Heart left ventricle (tissue), 16 donors: ENCODE data around the gene AFF3. TPM values are rescaled to one million over a fixed set of nuclear protein-coding genes. Genes with fewer than 3 reads are reported as not detected.

Experiments used
- ATAC-seq, 4 donors: fragments of 200-7000 bp; cut with Tn5 transposase; one replicate each; pipeline ENCODE4 v1.9.1; 2020 to 2022; ENCODE audit warnings: moderate library complexity in 4 of 4, mild to moderate bottlenecking in 3 of 4, moderate number of reproducible peaks in 1 of 4
- DNase-seq, 5 donors: peaks; one replicate each; pipeline ENCODE4 v3.0.0-alpha.2; 2020
- H3K27ac ChIP-seq, 12 donors: fragments of 200-600 bp; sonication (generic) in 4 of 12; one replicate each; pipeline versions ENCODE4 v1.5.0 to v1.8.0; 2016 to 2022; ENCODE audit warnings: mild to moderate bottlenecking in 2 of 12
- H3K27me3 ChIP-seq, 9 donors: fragments of 200-600 bp; sonication (generic) in 2 of 9; one replicate each; pipeline versions ENCODE4 v1.5.1 to v1.8.0; 2016 to 2022; ENCODE audit warnings: mild to moderate bottlenecking in 3 of 9
- H3K36me3 ChIP-seq, 9 donors: fragments of 200-600 bp; sonication (generic) in 2 of 9; one replicate each; pipeline versions ENCODE4 v1.5.0 to v1.8.0; 2018 to 2022; ENCODE audit warnings: mild to moderate bottlenecking in 2 of 9
- H3K4me1 ChIP-seq, 12 donors: fragments of 200-600 bp; sonication (generic) in 4 of 12; one replicate each; pipeline versions ENCODE4 v1.5.0 to v1.8.0; 2016 to 2022; ENCODE audit warnings: mild to moderate bottlenecking in 3 of 12
- H3K4me3 ChIP-seq, 12 donors: fragments of 200-600 bp; sonication (generic) in 4 of 12; one replicate each; pipeline versions ENCODE4 v1.5.0 to v1.8.0; 2017 to 2022; ENCODE audit warnings: mild to moderate bottlenecking in 9 of 12, moderate library complexity in 4 of 12
- H3K9me3 ChIP-seq, 12 donors: fragments of 200-600 bp; sonication (generic) in 4 of 12; one replicate each; pipeline versions ENCODE4 v1.5.0 to v1.8.0; 2016 to 2022; ENCODE audit warnings: mild to moderate bottlenecking in 1 of 12
- CTCF ChIP-seq, 12 donors: fragments of 200-600 bp; sonication (generic) in 4 of 12; IDR thresholded peaks; one replicate each; pipeline versions ENCODE4 v1.5.0 to v1.8.0; 2018 to 2022; ENCODE audit warnings: antibody characterized with exemption in 12 of 12, mild to moderate bottlenecking in 5 of 12
- POLR2A ChIP-seq, 2 donors: fragments of 450-650 bp; IDR thresholded peaks; one replicate each; pipeline ENCODE4 v1.6.1; 2017; ENCODE audit warnings: antibody characterized with exemption in 2 of 2, mild to moderate bottlenecking in 2 of 2, moderate library complexity in 2 of 2
- WGBS, 4 donors: extraction: QIAGEN DNeasy Blood & Tissue Kit in 2 of 4; methylation state at CpG; one replicate each; pipeline versions ENCODE4 v1.1.5 to v1.1.7; 2013 to 2018; 5-methylcytosine and 5-hydroxymethylcytosine counted together
- intact Hi-C, 10 donors: fragments of 100-400 bp; cut with DNase I; formaldehyde crosslinking; loops; one replicate each; pipeline versions ENCODE4 v1.11.1 to v1.14.2; 2022
- polyA plus RNA-seq, 2 donors: library from polyadenylated mRNA; stranded (reverse); fragments of 200-250 nt; gene quantifications; one replicate each; pipeline ENCODE4 v1.2.3, GENCODE V29; 2013
- total RNA-seq, 9 donors: library from RNA; depleted of rRNA in 2 of 9; stranded (reverse); fragments of >200 nt in 2 of 9; fragmentation: NEBNext Ultra II Directional in 3 of 9; extraction: Animal tissue kit (Norgen Biotek cat#: 25700) in 3 of 9; gene quantifications; one replicate each; pipeline versions ENCODE4 v1.1.0 to v1.2.4, GENCODE V29; 2016 to 2023
- donor health status: ischemic (EF 13 %, LVEDD 7.1; RV severe dilation, severe dysfunction).
- donor health status: healthy with polysubstance abuse.
- donor health status: DM: no; HTN: yes; CAD: no.
- donor health status: DM: no; HTN: no; CAD: no.
- donor health status: ischemic (EF 25% LVEDD 6.9; RV normal size, moderate dysfunction).
- donor health status: ischemic (EF 25% LVEDD 5.7; RV mildly dilated, moderate dysfunction).
- donor health status: healthy.
- donor health status: DM: yes; HTN: yes; CAD: no.
- donor health status: ischemic (EF 35%, LVEDD 5.7; RV mildly dilated, moderate dysfunction).
- donor health status: nonischemic (EF 11% LVEDD 7.7; RV severe dilation, severe dysfunction).
- donor health status: DM: yes; HTN: yes; CAD: no.
- donor health status: PGD.
- donor health status: ischemic (EF 29% LVEDD 5.4; RV normal size, mild dysfunction).
- donor health status: nonischemic (EF 23%, LVEDD 6.1; RV moderate dilation, normal function).

The AFF3 gene
- total and polyA plus RNA-seq, 11 donors, result 1.3 to 15.5 (median 4.7) TPM

GRCh38 chr2:99784282-99784681 lies 358.1 kb downstream of the AFF3 start:
- H3K9me3 ChIP-seq, result peaks cover 0 to 4% (median 0%) of the 10 kb centered on the region in 12 donors
- DNase-seq, result no peak
- no peak overlapping the region for H3K4me3 ChIP-seq
- ATAC-seq, result no peak
- intact Hi-C loops, result no loop called here
- H3K4me1 ChIP-seq, result peaks cover 0 to 15% (median 0%) of the 10 kb centered on the region in 12 donors
- 92 to 93% (median 93%) methylated on average over 8 of the region's 8 CpGs for WGBS, 4 donors
- no peak overlapping the region for H3K27ac ChIP-seq
- H3K36me3 ChIP-seq, result no peaks in the 10 kb centered on the region
- no peak for TF ChIP-seq CTCF (IDR thresholded peaks at IDR 0.05)
- no peak for TF ChIP-seq POLR2A (IDR thresholded peaks at IDR 0.05)
- H3K27me3 ChIP-seq, result no peaks in the 10 kb centered on the region

GRCh38 chr2:99780276-99780675 lies 362.1 kb downstream of the AFF3 start:
- ATAC-seq (no peak), DNase-seq (no peak)
- no peaks in the 10 kb centered on the region for H3K36me3 ChIP-seq
- no peaks in the 10 kb centered on the region for H3K27me3 ChIP-seq
- H3K4me1 ChIP-seq, result peaks cover 0 to 33% (median 0%) of the 10 kb centered on the region in 12 donors
- intact Hi-C loops, result no loop called here
- no peak overlapping the region for H3K4me3 ChIP-seq
- WGBS, 4 donors, result 77 to 80% (median 78%) methylated on average over 5 of the region's 5 CpGs
- TF ChIP-seq POLR2A (IDR thresholded peaks at IDR 0.05) (no peak), CTCF (IDR thresholded peaks at IDR 0.05) (no peak)
- H3K9me3 ChIP-seq, result peaks cover 0 to 15% (median 0%) of the 10 kb centered on the region in 12 donors
- no peak overlapping the region for H3K27ac ChIP-seq

GRCh38 chr2:99779276-99779675 lies 363.1 kb downstream of the AFF3 start:
- Histone ChIP-seq H3K36me3 (no peaks in the 10 kb centered on the region), H3K27ac (no peak overlapping the region), H3K9me3 (peaks cover 0 to 15% (median 0%) of the 10 kb centered on the region in 12 donors), H3K27me3 (no peaks in the 10 kb centered on the region), H3K4me1 (peaks cover 0 to 23% (median 0%) of the 10 kb centered on the region in 12 donors), H3K4me3 (no peak overlapping the region)
- WGBS, 4 donors, result 95 to 98% (median 98%) methylated on average over 4 of the region's 4 CpGs
- TF ChIP-seq POLR2A (IDR thresholded peaks at IDR 0.05) (no peak), CTCF (IDR thresholded peaks at IDR 0.05) (no peak)
- DNase-seq, result no peak
- ATAC-seq, result no peak
- intact Hi-C loops, result no loop called here

- Histone ChIP-seq H3K4me3 (no peak overlapping the region), H3K9me3 (peaks cover 0 to 16% (median 0%) of the 10 kb centered on the region in 12 donors), H3K27ac (no peak overlapping the region), H3K36me3 (no peaks in the 10 kb centered on the region), H3K27me3 (no peaks in the 10 kb centered on the region), H3K4me1 (peaks cover 0 to 28% (median 0%) of the 10 kb centered on the region in 12 donors)
- ATAC-seq, result no peak
- intact Hi-C loops, result no loop called here
- TF ChIP-seq CTCF (IDR thresholded peaks at IDR 0.05), result no peak
- no peak for TF ChIP-seq POLR2A (IDR thresholded peaks at IDR 0.05)
- DNase-seq, result no peak
- WGBS, 4 donors, result 93 to 97% (median 95%) methylated on average over 6 of the region's 6 CpGs
These were observed 364.6 kb downstream of the AFF3 start for GRCh38 chr2:99777656-99778290.
